WTC11 (cell line): ENCODE data around the gene SYNGAP1. TPM values are rescaled to one million over a fixed set of nuclear protein-coding genes. Genes with fewer than 3 reads are reported as not detected.

Source experiments
- ATAC-seq: fragments of 200-7000 bp; cut with Tn5 transposase; 2 replicates; pipeline ENCODE4 v1.10.0; 2021; ENCODE audit warnings: mild to moderate bottlenecking, moderate library complexity
- CTCF ChIA-PET: fragments of 300-600 bp; sonication (Branson Sonifier 250); formaldehyde crosslinking; loops from one replicate; lab custom pipeline; 2021; ENCODE audit warnings: antibody characterized with exemption; lab: Charles Lee
- POLR2A ChIA-PET: fragments of 350-600 bp; sonication (Branson Sonifier 250); formaldehyde crosslinking; loops from one replicate; lab custom pipeline; 2021; ENCODE audit warnings: antibody characterized with exemption; lab: Charles Lee
- DNase-seq: peaks from one replicate; pipeline ENCODE4 v3.0.0; 2021; ENCODE audit warnings: low spot score
- H3K27ac Mint-ChIP-seq: 2 replicates; pipeline ENCODE4 v1.8.0; 2021; ENCODE audit warnings: mixed read lengths
- H3K27me3 Mint-ChIP-seq: 2 replicates; pipeline ENCODE4 v1.8.0; 2021; ENCODE audit warnings: low read depth, mild to moderate bottlenecking, moderate library complexity, mixed read lengths
- H3K36me3 Mint-ChIP-seq: 2 replicates; pipeline ENCODE4 v1.8.0; 2021; ENCODE audit warnings: mixed read lengths
- H3K4me1 Mint-ChIP-seq: 2 replicates; pipeline ENCODE4 v1.8.0; 2022; ENCODE audit warnings: mixed read lengths
- H3K4me3 Mint-ChIP-seq: 2 replicates; pipeline ENCODE4 v1.8.0; 2021; ENCODE audit warnings: mild to moderate bottlenecking, moderate library complexity, mixed read lengths
- H3K9me3 Mint-ChIP-seq: 2 replicates; pipeline ENCODE4 v1.8.0; 2021; ENCODE audit warnings: mixed read lengths
- ARID4B ChIP-seq: sonication (generic); formaldehyde crosslinking; IDR thresholded peaks from 2 replicates; pipeline ENCODE4 v1.8.0; 2023; ENCODE audit warnings: missing genetic modification reagents, mild to moderate bottlenecking, borderline replicate concordance
- ATF3 ChIP-seq: sonication (generic); formaldehyde crosslinking; conservative IDR thresholded peaks from 2 replicates; pipeline ENCODE4 v1.8.1; 2022; ENCODE audit warnings: mild to moderate bottlenecking, missing genetic modification reagents
- ATF6 ChIP-seq: sonication (generic); formaldehyde crosslinking; IDR thresholded peaks from 2 replicates; pipeline ENCODE4 v1.8.1; 2023; ENCODE audit warnings: mild to moderate bottlenecking, missing genetic modification reagents
- CBFB ChIP-seq: sonication (generic); formaldehyde crosslinking; IDR thresholded peaks from 2 replicates; pipeline ENCODE4 v1.8.1; 2022; ENCODE audit warnings: mild to moderate bottlenecking, low read depth, missing genetic modification reagents
- CDX4 ChIP-seq: fragments of 250-450 bp; sonication (Bioruptor Pico); IDR thresholded peaks from 2 replicates; pipeline ENCODE4 v1.9.0; 2021; ENCODE audit warnings: moderate library complexity, mild to moderate bottlenecking, inconsistent platforms, borderline replicate concordance
- CTCF ChIP-seq: fragments of 200-600 bp; IDR thresholded peaks from 2 replicates; pipeline ENCODE4 v1.8.0; 2022; ENCODE audit warnings: antibody characterized with exemption
- MAX ChIP-seq: sonication (generic); formaldehyde crosslinking; IDR thresholded peaks from 2 replicates; pipeline ENCODE4 v1.8.0; 2022; ENCODE audit warnings: mild to moderate bottlenecking, missing genetic modification reagents
- MXD4 ChIP-seq: fragments of 250-450 bp; sonication (Bioruptor Pico); IDR thresholded peaks from 2 replicates; pipeline ENCODE4 v1.8.0; 2021; ENCODE audit warnings: mild to moderate bottlenecking, moderate library complexity, borderline replicate concordance
- MYBL2 ChIP-seq: sonication (generic); formaldehyde crosslinking; IDR thresholded peaks from 2 replicates; pipeline ENCODE4 v1.8.1; 2023; ENCODE audit warnings: mild to moderate bottlenecking, moderate library complexity, missing genetic modification reagents
- PRDM15 ChIP-seq: sonication (generic); formaldehyde crosslinking; IDR thresholded peaks from 2 replicates; pipeline ENCODE4 v1.8.0; 2022; ENCODE audit warnings: missing genetic modification reagents
- PRRX2 ChIP-seq: fragments of 250-450 bp; sonication (Bioruptor Pico); IDR thresholded peaks from 2 replicates; pipeline ENCODE4 v1.8.0; 2021; ENCODE audit warnings: mild to moderate bottlenecking
- RORB ChIP-seq: fragments of 250-450 bp; sonication (Bioruptor Pico); IDR thresholded peaks from 2 replicates; pipeline ENCODE4 v1.9.0; 2021; ENCODE audit warnings: mild to moderate bottlenecking
- TEAD1 ChIP-seq: sonication (generic); formaldehyde crosslinking; IDR thresholded peaks from 2 replicates; pipeline ENCODE4 v1.8.0; 2022; ENCODE audit warnings: mild to moderate bottlenecking, missing genetic modification reagents
- ZBTB21 ChIP-seq: sonication (generic); formaldehyde crosslinking; IDR thresholded peaks from 2 replicates; pipeline ENCODE4 v1.8.1; 2023; ENCODE audit warnings: mild to moderate bottlenecking, missing genetic modification reagents, borderline replicate concordance
- ZNF219 ChIP-seq: sonication (generic); formaldehyde crosslinking; IDR thresholded peaks from 2 replicates; pipeline ENCODE4 v1.8.0; 2023; ENCODE audit warnings: missing genetic modification reagents, mild to moderate bottlenecking, borderline replicate concordance
- ZNF512 ChIP-seq: sonication (generic); formaldehyde crosslinking; IDR thresholded peaks from 2 replicates; pipeline ENCODE4 v1.8.1; 2022; ENCODE audit warnings: missing genetic modification reagents, borderline replicate concordance
- total RNA-seq: library from RNA; stranded (reverse); gene quantifications from 3 replicates; pipeline ENCODE4 v1.2.3, GENCODE V29; 2021

Gene SYNGAP1
- total RNA-seq, 1 experiment from 2014 or later: 139 TPM

- no peak for TF ChIP-seq CTCF
These were observed 38.8 kb downstream of the SYNGAP1 start (continued) for GRCh38 chr6:33458676-33459075.

GRCh38 chr6:33459226-33459625 lies 39.4 kb downstream of the SYNGAP1 start:
- no peak for DNase-seq
- Mint-ChIP-seq H3K4me1 (peaks cover 6% of the 10 kb centered on the region; the same call in 1 of the 2 replicates), H3K27ac (no peak overlapping the region), H3K27me3 (peaks cover 26% of the 10 kb centered on the region), H3K9me3 (0 out of 2 replicates have a peak, but pooled peaks cover 3% of the 10 kb centered on the region), H3K36me3 (peaks cover 19% of the 10 kb centered on the region), H3K4me3 (no peak overlapping the region)
- ChIA-PET CTCF (interaction anchor here (0.6 kb wide), 1 partner anchor 32 kb away, joined by 3 read pairs; no protein-coding TSS in a partner anchor), POLR2A (no interaction called here)
- no peak for ATAC-seq
- TF ChIP-seq PRRX2 (CRISPR knock-in tag) (no peak), CBFB (CRISPR knock-in tag) (no peak), ZNF512 (no peak)

GRCh38 chr6:33466075-33466735 lies 46.3 kb downstream of the SYNGAP1 start:
- ATAC-seq (no peak), DNase-seq (no peak)
- POLR2A ChIA-PET: no interaction called here
- peaks cover 19% of the 10 kb centered on the region for H3K9me3 Mint-ChIP-seq
- H3K27me3 Mint-ChIP-seq: peaks cover 17% of the 10 kb centered on the region
- H3K4me3 Mint-ChIP-seq: no peak overlapping the region
- CTCF ChIA-PET: no interaction called here
- H3K4me1 Mint-ChIP-seq: no peaks in the 10 kb centered on the region
- H3K36me3 Mint-ChIP-seq: no peaks in the 10 kb centered on the region
- TF ChIP-seq TEAD1 (CRISPR knock-in tag) (no peak), MAX (CRISPR knock-in tag) (no peak), ATF3 (no peak), MYBL2 (CRISPR knock-in tag) (no peak), ARID4B (CRISPR knock-in tag) (no peak), PRDM15 (CRISPR knock-in tag) (no peak), ZNF219 (CRISPR knock-in tag) (no peak), ZBTB21 (CRISPR knock-in tag) (no peak), CDX4 (CRISPR knock-in tag) (no peak), RORB (CRISPR knock-in tag) (no peak), ATF6 (no peak), MXD4 (no peak)
- no peak overlapping the region for H3K27ac Mint-ChIP-seq
